HG02759 (cell line): ENCODE results near the gene KRABD2.
A peak's percentile ranks its signal among the peaks of the same experiment; 100 is the strongest.
"Not testable (repeated sequence)": the region's sequence is repeated elsewhere in the genome, so short reads cannot be mapped to it uniquely, and the experiment has no call there.

ENCODE experiments used
- ATAC-seq: cut with Tn5 transposase; IDR thresholded peaks from one replicate; pipeline ENCODE4 v1.9.1; 2021; ENCODE audit warnings: mild to moderate bottlenecking, moderate library complexity; ENCODE audit not compliant: unreplicated experiment

KRABD2 gene

DNA sequence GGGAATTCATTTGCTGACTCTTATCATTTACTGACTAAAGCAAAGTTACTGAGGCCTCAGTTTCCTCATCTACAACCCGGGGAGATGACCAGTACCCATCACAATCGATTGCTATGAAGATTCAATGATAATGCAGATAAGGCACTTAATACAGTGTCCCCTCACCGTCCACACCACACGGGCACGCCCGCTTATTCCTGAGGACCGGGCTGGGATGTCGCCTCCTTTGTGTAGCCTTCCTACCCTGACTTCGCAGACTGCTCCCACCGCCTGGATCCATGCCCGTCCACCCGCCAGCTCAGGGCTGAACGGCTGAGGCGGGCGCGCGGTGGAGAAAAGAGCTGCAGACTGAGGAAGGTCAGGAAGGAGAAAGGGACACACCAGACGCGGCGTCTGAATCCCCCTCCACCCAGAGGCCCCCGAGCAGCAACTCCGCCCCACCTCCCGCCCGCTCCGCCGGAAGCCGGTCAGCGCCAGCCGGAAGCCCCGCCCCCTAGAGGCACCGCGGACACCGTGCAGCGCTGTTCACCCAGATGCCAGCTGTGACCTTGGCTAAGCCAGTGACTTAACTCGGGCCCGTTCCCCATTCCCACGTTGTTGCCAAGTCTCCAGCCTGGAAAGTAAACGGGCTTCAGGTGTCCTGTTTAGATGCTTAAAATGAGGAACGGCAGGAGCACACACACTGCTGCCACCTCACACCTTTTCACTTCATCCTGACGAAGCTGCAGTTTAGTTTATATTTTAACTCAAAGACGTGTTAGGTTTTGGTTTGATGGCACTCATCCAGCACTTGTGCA lies at the start of gene KRABD2:
TSS of gene KRABD2 (minus strand) at position 434 of the 797 bp plus-strand sequence.
- peak; percentile 94 for ATAC-seq

DNA sequence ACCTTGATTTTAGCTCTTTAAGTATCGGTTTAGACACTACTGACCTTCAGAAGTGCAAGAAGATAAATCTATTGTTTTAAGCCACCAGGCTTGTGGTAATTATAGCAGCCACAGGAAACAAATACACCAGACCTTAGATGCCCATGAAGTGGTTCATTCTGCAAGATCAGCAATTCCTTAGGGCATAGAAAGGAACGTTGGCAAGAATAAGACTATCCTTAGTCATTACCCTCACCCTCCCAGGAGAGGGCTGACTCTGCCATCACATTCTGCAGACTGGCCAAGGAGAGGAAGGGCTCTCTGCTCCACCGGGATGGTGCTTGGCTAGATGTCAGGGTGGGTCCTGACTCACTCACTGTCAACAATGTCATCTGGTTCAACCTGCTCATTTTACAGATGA lies 45.1 kb upstream of the KRABD2 start:
- ATAC-seq, result no peak

GRCh38 chr17:8420041-8420934 lies 43.8 kb upstream of the KRABD2 start:
- ATAC-seq, result no peak

GRCh38 chr17:8419305-8419704 lies 42.8 kb upstream of the KRABD2 start:
- no peak for ATAC-seq

- ATAC-seq, result no peak
Observed at GRCh38 chr17:8418471-8418870, 42.0 kb upstream of the KRABD2 start.

GRCh38 chr17:8417806-8418205 lies 41.3 kb upstream of the KRABD2 start:
- no peak for ATAC-seq

DNA sequence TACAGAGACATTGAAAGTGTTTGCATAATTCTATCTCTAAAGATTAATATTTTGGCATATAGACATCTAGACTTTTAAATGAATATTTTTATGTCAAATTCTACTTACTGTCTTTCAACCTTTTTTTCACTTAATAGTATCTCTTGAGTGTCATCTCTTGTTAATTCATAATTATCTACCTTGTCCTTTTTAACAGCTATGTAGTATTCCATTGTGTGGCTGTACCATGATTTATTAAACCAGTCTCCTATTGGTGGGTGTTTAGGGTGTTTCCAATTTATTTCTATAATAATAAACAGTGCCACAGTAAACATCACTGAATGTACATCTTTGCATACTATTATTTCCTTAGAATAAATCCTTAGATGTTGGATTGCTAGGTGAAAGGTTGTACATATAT lies 37.4 kb upstream of the KRABD2 start:
- no peak for ATAC-seq

DNA sequence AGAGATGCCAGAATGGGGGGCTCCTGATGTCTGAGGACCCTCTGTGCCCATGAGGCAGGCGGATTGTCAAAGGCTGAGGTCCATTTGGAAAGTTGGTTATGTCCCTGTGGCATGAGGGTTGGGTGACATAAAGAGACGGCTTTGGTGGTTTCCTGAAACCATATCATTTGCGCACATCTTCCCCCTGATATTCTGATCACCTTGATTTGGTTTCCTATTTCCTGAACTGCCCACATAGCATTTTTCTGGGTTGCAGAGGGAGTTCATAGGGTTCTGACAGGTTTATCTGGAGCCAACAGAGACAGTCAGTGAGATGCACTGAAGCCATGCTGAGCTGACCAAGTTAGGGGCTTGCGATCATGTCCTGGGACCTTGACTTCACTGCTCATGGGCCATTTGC lies 36.8 kb upstream of the KRABD2 start:
- ATAC-seq, result no peak

GRCh38 chr17:8412089-8412488 lies 35.6 kb upstream of the KRABD2 start:
- no peak for ATAC-seq

DNA sequence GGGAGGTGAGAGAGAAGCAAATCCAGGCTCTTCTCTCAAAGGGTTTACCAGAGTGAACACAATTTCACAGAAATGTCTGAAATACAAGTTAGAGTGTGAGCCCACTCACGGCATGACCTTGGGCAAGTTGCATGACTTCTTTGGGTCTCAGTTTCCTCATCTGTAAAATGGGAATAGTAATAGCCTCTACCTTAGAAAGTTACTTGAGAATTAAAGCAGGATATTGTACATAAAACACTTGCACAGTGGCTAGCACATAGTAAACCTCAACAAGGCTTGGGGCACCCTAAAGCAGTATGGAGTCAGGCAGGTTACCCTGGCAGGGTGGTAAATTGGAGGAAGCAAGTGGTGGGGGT lies 34.4 kb upstream of the KRABD2 start:
- ATAC-seq, result no peak

GRCh38 chr17:8409966-8410882 lies 33.7 kb upstream of the KRABD2 start:
- ATAC-seq, result no peak

- ATAC-seq, result no peak
Observed at GRCh38 chr17:8408371-8408770, 31.9 kb upstream of the KRABD2 start.

GRCh38 chr17:8406174-8406573 lies 29.7 kb upstream of the KRABD2 start:
- no peak for ATAC-seq

DNA sequence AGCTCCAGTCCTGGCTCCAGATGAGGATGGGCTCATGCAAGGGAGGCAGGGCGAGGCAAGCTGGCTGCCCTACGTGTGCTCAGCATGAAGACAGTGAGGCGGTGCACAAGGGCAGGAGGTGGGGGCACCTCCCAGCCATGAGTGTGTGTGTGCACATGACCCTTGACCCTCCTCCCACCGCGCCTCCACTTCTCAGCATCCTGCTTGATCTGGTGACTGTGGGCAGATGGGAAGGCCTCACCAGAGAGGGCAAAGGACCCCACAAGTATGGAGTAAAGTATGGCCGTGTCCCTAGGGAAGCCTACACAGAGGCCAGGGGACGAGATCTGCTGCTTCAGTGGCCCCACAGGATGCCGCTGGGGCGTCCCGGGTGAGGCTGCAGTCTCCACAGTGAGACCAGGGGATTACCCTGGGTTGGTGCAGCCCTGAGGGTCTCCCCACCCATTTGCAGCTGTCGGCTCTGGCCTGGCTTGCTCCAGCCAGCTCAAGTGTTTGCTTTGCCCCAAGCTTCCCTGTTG lies 29.1 kb upstream of the KRABD2 start:
- ATAC-seq, result no peak

DNA sequence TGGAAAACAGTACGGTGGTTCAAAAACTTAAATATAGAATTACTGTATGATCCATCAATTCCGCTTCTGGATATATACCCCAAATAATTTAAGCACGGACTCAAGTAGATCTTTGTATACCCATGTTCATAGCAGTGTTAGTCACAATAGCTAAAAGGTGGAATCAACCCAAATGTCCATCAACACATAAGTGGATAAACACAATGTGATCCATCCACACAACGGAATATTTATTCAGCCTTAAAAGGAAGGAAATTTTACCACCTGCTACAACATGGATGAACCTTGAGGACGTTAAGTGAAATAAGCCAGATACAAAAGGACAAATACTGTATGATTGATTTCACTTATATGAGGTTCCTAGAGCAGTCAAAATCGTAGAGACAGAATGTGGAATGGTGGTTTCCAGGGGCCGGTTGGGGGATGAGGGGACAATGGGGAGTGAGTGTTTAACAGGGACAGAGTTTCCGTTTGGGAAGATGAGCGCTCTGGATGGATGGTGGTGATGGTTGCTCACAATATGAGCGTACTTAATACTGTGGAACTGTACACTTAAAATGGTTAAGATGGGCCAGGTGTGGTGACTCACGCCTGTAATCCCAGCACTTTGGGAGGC lies 26.5 kb upstream of the KRABD2 start:
- ATAC-seq, result no peak

DNA sequence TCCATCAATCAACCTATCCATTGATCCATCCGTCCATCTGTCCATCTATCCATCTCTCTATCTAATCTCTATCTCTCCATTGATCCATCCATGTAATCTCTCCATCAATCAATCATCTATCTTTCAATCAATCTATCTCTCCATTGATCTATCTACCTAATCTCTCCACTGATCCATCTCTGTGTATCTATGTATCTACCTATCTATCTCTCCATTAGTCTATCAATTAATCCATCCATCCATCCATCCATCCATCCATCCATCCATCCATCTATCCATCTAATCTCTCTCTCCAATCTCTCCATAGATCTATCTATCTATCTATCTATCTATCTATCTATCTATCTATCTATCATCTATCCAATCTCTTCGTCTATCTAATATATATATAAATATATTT lies 24.6 kb upstream of the KRABD2 start:
- no peak for ATAC-seq

DNA sequence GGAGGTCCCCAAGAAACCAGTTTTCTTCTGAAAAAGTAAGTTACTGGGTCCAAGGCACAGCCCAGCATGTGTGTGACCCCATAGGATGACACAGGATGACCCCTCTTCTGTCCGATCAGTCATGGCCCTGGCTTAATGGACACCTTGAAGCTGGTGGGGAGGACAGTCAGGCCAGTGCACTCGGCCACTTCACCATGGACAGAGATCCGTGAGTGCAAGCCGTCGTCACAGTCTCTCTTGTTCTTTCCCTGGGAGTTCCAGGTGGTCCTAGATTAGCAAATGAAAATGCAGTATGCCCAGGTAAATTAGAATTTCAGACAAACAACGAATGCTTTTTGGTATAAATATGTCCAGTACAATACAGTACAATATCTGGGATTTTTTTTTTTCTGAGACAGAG lies 22.5 kb upstream of the KRABD2 start:
- ATAC-seq, result no peak

DNA sequence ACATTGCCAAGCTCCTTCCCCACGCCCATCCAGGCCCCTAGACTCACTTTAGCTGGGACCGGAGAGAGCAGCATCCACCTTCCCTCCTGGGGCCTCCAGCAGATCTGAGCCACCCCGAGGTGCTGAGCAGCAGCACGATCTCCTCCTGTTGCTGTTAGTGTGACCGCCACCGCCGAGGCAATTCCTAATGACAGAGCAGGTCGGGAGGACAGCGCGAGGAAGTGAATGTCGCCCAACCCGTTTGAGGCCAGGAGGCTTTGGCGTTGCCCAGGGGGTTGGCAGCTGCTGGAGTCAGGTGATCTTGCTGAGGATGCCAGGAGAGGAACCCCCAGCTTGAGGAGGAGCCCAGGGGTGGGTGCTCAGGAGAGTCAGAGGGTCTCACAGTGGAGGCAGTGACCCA lies 21.1 kb upstream of the KRABD2 start, which contains the start of gene RNF222:
TSS of gene RNF222 (minus strand) at position 192 of the 400 bp plus-strand sequence. CDS start 4,366 bp downstream, outside the sequence.
- no peak for ATAC-seq

- ATAC-seq, result not testable (repeated sequence)
Observed at GRCh38 chr17:8394497-8394896, 18.0 kb upstream of the KRABD2 start.
